ENCODE measurements around the gene FEZF1.

DNA sequence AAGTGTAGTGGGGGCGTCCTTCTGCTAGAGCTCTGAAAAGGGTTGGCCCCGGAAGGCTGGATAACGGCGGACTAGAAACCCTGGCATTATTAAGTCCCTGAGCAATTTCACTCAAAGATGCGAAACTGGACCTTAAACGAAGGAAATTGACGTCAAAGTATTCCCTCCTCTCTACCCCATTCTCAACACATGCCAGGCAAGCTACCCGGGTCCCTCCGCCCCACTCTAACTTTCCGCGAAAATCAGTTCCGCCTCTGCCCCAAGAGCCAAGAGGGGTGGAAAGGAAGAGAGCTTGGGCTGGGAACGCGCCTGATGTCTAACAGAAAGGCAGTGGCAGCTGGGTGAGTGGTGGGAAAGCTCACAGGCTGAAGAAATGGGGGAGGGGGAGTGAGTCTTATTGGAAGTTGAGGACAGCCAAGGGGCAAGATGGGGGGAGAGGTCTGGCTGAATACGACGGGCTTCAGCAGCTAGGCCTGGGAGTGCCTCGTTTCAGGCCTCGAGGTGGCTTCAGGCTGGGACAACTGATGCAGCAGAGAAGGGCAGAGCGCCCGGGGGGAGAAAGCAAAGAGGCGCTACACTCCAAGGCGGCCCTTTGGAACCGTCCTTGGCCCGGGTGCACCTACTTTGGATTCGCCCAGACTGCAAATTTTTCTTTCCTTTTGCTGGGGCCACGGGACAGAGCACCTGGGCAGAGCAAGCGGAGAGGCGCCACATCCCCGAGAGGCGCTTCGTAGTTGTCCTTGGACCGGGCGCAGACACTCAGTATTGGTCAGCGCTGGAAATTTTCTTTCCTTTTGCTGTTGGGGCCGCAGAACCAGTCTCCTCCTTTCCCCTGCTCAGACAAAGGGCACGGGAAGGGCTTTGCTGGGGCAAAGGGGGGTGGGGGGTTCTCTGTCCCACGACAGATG is 2.0 kb upstream of the FEZF1 start:
- TF ChIP-seq ZHX1 (CRISPR knock-in tag; IDR thresholded peaks at IDR 0.05; ENCODE audit: low read depth): no peak
- no peak for TF ChIP-seq ZNF570 (CRISPR knock-in tag; IDR thresholded peaks at IDR 0.05; ENCODE audit: borderline replicate concordance)
- TF ChIP-seq REL (CRISPR knock-in tag; conservative IDR thresholded peaks at IDR 0.05): no peak

Measured in HepG2 (cell line).